Gastrocnemius medialis (tissue), 4 donors: Measurements from ENCODE around the gene GRIK4.

Experiments used
- CTCF ChIP-seq, 5 experiments: fragments of 450-650 bp in 3 of 5; fragments of 200-600 bp in 2 of 5; sonication (generic) in 2 of 5; IDR thresholded peaks in 4 of 5; conservative IDR thresholded peaks in 1 of 5; 1 replicate in 4 of 5; 2 replicates in 1 of 5; pipeline ENCODE4 v1.5.1; 2016 to 2019; ENCODE audit warnings: antibody characterized with exemption in 5 of 5, mild to moderate bottlenecking in 3 of 5, moderate library complexity in 3 of 5
- POLR2A ChIP-seq, 2 donors: fragments of 450-650 bp; IDR thresholded peaks; one replicate each; pipeline ENCODE4 v1.6.1; 2017; ENCODE audit warnings: antibody characterized with exemption in 2 of 2, mild to moderate bottlenecking in 2 of 2, moderate library complexity in 2 of 2

- TF ChIP-seq POLR2A (IDR thresholded peaks at IDR 0.05) (no peak), CTCF (IDR thresholded peaks at IDR 0.05 in 4 of 5, conservative IDR thresholded peaks at IDR 0.05 in 1 of 5) (no peak)
These were observed 239.3 kb downstream of the GRIK4 start for GRCh38 chr11:120750647-120751549.
